Stimulated activated CD4-positive, alpha-beta T cell treated with anti-CD3 and anti-CD28 coated beads, Interleukin-2, amount 100 ng/mL, for 48 hours (primary cell): Measurements from ENCODE around the gene ZNF586.
"Not testable (repeated sequence)": the region's sequence is repeated elsewhere in the genome, so short reads cannot be mapped to it uniquely, and the experiment has no call there.

Experiments used
- DNase-seq, 2 donors: peaks; one replicate each; pipeline ENCODE4 v3.0.0-alpha.2; 2020

Gene ZNF586

GRCh38 chr19:57769345-57770131, at the start of gene ZNF586:
ZNF586 (plus strand) TSS chr19:57769676; CDS start chr19:57769843, 167 bp downstream.
- DNase-seq = peak; percentile 74 to 75

GRCh38 chr19:57719901-57720519, 49.5 kb upstream of the ZNF586 start:
- no peak for DNase-seq

- no peak for DNase-seq
These were observed 48.6 kb upstream of the ZNF586 start for GRCh38 chr19:57720878-57721277.

GRCh38 chr19:57738320-57738719, 31.2 kb upstream of the ZNF586 start:
- DNase-seq = peak in 1 of 2 donors; percentile 26

GRCh38 chr19:57738770-57739169, 30.7 kb upstream of the ZNF586 start:
- DNase-seq = not testable (repeated sequence)

- peak; percentile 65 to 73 for DNase-seq
These were observed 22.6 kb upstream of the ZNF586 start, which contains the start of gene ZNF776 for GRCh38 chr19:57746580-57747471. ZNF776 (plus strand) TSS chr19:57746815; CDS start chr19:57747059, 244 bp downstream.

GRCh38 chr19:57747472-57747807, 22.0 kb upstream of the ZNF586 start:
- no peak for DNase-seq

- no peak for DNase-seq
These were observed 21.4 kb upstream of the ZNF586 start for GRCh38 chr19:57748029-57748428.

GRCh38 chr19:57754091-57754673, 15.3 kb upstream of the ZNF586 start:
- DNase-seq = no peak

GRCh38 chr19:57755031-57755430, 14.4 kb upstream of the ZNF586 start:
- no peak for DNase-seq

GRCh38 chr19:57757941-57758340, 11.5 kb upstream of the ZNF586 start:
- no peak for DNase-seq

GRCh38 chr19:57759096-57759495, 10.4 kb upstream of the ZNF586 start:
- DNase-seq = no peak

GRCh38 chr19:57771417-57771816, 1.9 kb downstream of the ZNF586 start:
- DNase-seq = no peak

GRCh38 chr19:57773488-57773887, 4.0 kb downstream of the ZNF586 start:
- DNase-seq = no peak

- no peak for DNase-seq
These were observed 7.4 kb downstream of the ZNF586 start for GRCh38 chr19:57776764-57777296.

- no peak for DNase-seq
These were observed 8.9 kb downstream of the ZNF586 start for GRCh38 chr19:57778336-57778735.

- no peak for DNase-seq
These were observed 9.9 kb downstream of the ZNF586 start for GRCh38 chr19:57779220-57779845.

- no peak for DNase-seq
These were observed 16.8 kb downstream of the ZNF586 start for GRCh38 chr19:57786286-57786685.

- no peak for DNase-seq
These were observed 17.4 kb downstream of the ZNF586 start for GRCh38 chr19:57786906-57787305.

- DNase-seq = no peak
These were observed 18.7 kb downstream of the ZNF586 start for GRCh38 chr19:57788114-57788692.

- no peak for DNase-seq
These were observed 19.8 kb downstream of the ZNF586 start for GRCh38 chr19:57789288-57789687.

GRCh38 chr19:57796580-57796979, 27.1 kb downstream of the ZNF586 start:
- DNase-seq = not testable (repeated sequence)
